HepG2 (cell line): Measurements from ENCODE around the gene ALB. TPM values are rescaled to one million over a fixed set of nuclear protein-coding genes. Genes with fewer than 3 reads are reported as not detected.

Experiments
- ATAD3A ChIP-seq: sonication (generic); formaldehyde crosslinking; IDR thresholded peaks from 2 replicates; pipeline ENCODE4 v1.4.0; 2020; ENCODE audit warnings: missing genetic modification reagents
- CEBPB ChIP-seq: IDR thresholded peaks from 2 replicates; pipeline ENCODE4 v1.6.1; 2011; ENCODE audit warnings: low read depth, low read length, improper control_type of control experiment, borderline replicate concordance
- CSRNP2 ChIP-seq: sonication (generic); formaldehyde crosslinking; conservative IDR thresholded peaks from 2 replicates; pipeline ENCODE4 v1.8.0; 2022; ENCODE audit warnings: low read depth, missing genetic modification reagents
- MLLT10 ChIP-seq: sonication (generic); formaldehyde crosslinking; IDR thresholded peaks from 2 replicates; pipeline ENCODE4 v1.4.0; 2020; ENCODE audit warnings: missing genetic modification reagents
- MTA1 ChIP-seq: sonication (generic); formaldehyde crosslinking; IDR thresholded peaks from 2 replicates; pipeline ENCODE4 v1.4.0; 2020; ENCODE audit warnings: missing genetic modification reagents, mild to moderate bottlenecking, borderline replicate concordance
- NR1H2 ChIP-seq: sonication (generic); formaldehyde crosslinking; IDR thresholded peaks from 2 replicates; pipeline ENCODE4 v1.8.1; 2022; ENCODE audit warnings: low read depth, missing genetic modification reagents, borderline replicate concordance
- SOX6 ChIP-seq, 2 experiments: fragments of 450-650 bp in 1 of 2; sonication (generic) in 1 of 2; formaldehyde crosslinking in 1 of 2; IDR thresholded peaks; 2 replicates each; pipeline versions ENCODE4 v1.4.0 to v1.6.1; 2017 to 2020; ENCODE audit warnings: antibody characterized with exemption in 1 of 2, mild to moderate bottlenecking in 1 of 2, missing genetic modification reagents in 1 of 2
- TARDBP ChIP-seq: sonication (generic); formaldehyde crosslinking; IDR thresholded peaks from 2 replicates; pipeline ENCODE4 v1.8.0; 2022; ENCODE audit warnings: mild to moderate bottlenecking, missing genetic modification reagents
- TCF12 ChIP-seq, 2 experiments: fragments of 450-650 bp in 1 of 2; sonication (generic) in 1 of 2; formaldehyde crosslinking in 1 of 2; IDR thresholded peaks; 2 replicates each; pipeline versions ENCODE4 v1.6.1 to v1.8.0; 2017 to 2022; ENCODE audit warnings: antibody characterized with exemption in 1 of 2, mild to moderate bottlenecking in 1 of 2, missing genetic modification reagents in 1 of 2, moderate library complexity in 1 of 2
- ZNF138 ChIP-seq: sonication (generic); formaldehyde crosslinking; IDR thresholded peaks from 2 replicates; pipeline ENCODE4 v1.5.0; 2020; ENCODE audit warnings: mild to moderate bottlenecking, low read depth, missing genetic modification reagents
- ZNF547 ChIP-seq: sonication (generic); formaldehyde crosslinking; IDR thresholded peaks from 2 replicates; pipeline ENCODE4 v1.5.1; 2020; ENCODE audit warnings: mild to moderate bottlenecking, missing genetic modification reagents
- ZNF747 ChIP-seq: sonication (generic); formaldehyde crosslinking; IDR thresholded peaks from 2 replicates; pipeline ENCODE4 v1.8.1; 2023; ENCODE audit warnings: missing genetic modification reagents, mild to moderate bottlenecking, borderline replicate concordance
- ZSCAN5A ChIP-seq: sonication (generic); formaldehyde crosslinking; IDR thresholded peaks from 2 replicates; pipeline ENCODE4 v1.8.0; 2022; ENCODE audit warnings: mild to moderate bottlenecking, missing genetic modification reagents, borderline replicate concordance
- polyA plus RNA-seq, 8 experiments: library from polyadenylated mRNA; depleted of rRNA in 3 of 8; stranded (reverse) in 7 of 8; unstranded in 1 of 8; fragments of >200 nt; fragmentation: Illumina TruSeq in 4 of 8; extraction: Trizol in 4 of 8; gene quantifications; 2 replicates each; pipeline versions ENCODE4 v1.2.1 to v1.2.3, GENCODE V29; 2011 to 2016; ENCODE audit warnings: low read depth in 4 of 8, missing spikeins in 1 of 8, mixed read lengths in 1 of 8; ENCODE audit not compliant: insufficient read depth in 1 of 8
- total RNA-seq, 5 experiments: library from RNA; depleted of rRNA; stranded (reverse); fragments of >200 nt; fragmentation: Illumina TruSeq; extraction: Trizol; gene quantifications; 2 replicates each; pipeline ENCODE4 v1.2.3, GENCODE V29; 2016; ENCODE audit warnings: low read depth in 1 of 5
- TF ChIP-seq, protein P1 (sequence below): sonication (generic); formaldehyde crosslinking; IDR thresholded peaks from one replicate; pipeline ENCODE4 v1.5.1; 2020; ENCODE audit warnings: mild to moderate bottlenecking, missing genetic modification reagents; ENCODE audit errors: not compliant biosample characterization
- TF ChIP-seq, protein P2 (sequence below): IDR thresholded peaks from 2 replicates; pipeline ENCODE4 v1.6.1; 2016; ENCODE audit warnings: low read depth, borderline replicate concordance

Gene ALB
- total and polyA plus RNA-seq, 2 of the 13 experiments (the other 11 are each of a cell fraction or from before 2014, with no cell fraction given) = 22,259 to 22,625 TPM

GRCh38 chr4:73416423-73417087, 12.5 kb downstream of the ALB start (continued):
- TF ChIP-seq SOX6 (IDR thresholded peaks at IDR 0.05) (no peak), SOX6 (CRISPR knock-in tag; IDR thresholded peaks at IDR 0.05) (no peak), ATAD3A (CRISPR knock-in tag) (no peak), ZSCAN5A (CRISPR knock-in tag) (0 out of 2 replicates have a peak, but pooled peaks have one; percentile 24), TCF12 (IDR thresholded peaks at IDR 0.05) (no peak), TCF12 (CRISPR knock-in tag; IDR thresholded peaks at IDR 0.05) (no peak), TARDBP (no peak), CSRNP2 (CRISPR knock-in tag) (no peak), CEBPB (no peak), MLLT10 (CRISPR knock-in tag) (no peak), MTA1 (no peak), ZNF547 (CRISPR knock-in tag) (no peak), ZNF747 (CRISPR knock-in tag) (no peak), NR1H2 (CRISPR knock-in tag) (no peak), ZNF138 (no peak)
- TF ChIP-seq, protein P1, sequence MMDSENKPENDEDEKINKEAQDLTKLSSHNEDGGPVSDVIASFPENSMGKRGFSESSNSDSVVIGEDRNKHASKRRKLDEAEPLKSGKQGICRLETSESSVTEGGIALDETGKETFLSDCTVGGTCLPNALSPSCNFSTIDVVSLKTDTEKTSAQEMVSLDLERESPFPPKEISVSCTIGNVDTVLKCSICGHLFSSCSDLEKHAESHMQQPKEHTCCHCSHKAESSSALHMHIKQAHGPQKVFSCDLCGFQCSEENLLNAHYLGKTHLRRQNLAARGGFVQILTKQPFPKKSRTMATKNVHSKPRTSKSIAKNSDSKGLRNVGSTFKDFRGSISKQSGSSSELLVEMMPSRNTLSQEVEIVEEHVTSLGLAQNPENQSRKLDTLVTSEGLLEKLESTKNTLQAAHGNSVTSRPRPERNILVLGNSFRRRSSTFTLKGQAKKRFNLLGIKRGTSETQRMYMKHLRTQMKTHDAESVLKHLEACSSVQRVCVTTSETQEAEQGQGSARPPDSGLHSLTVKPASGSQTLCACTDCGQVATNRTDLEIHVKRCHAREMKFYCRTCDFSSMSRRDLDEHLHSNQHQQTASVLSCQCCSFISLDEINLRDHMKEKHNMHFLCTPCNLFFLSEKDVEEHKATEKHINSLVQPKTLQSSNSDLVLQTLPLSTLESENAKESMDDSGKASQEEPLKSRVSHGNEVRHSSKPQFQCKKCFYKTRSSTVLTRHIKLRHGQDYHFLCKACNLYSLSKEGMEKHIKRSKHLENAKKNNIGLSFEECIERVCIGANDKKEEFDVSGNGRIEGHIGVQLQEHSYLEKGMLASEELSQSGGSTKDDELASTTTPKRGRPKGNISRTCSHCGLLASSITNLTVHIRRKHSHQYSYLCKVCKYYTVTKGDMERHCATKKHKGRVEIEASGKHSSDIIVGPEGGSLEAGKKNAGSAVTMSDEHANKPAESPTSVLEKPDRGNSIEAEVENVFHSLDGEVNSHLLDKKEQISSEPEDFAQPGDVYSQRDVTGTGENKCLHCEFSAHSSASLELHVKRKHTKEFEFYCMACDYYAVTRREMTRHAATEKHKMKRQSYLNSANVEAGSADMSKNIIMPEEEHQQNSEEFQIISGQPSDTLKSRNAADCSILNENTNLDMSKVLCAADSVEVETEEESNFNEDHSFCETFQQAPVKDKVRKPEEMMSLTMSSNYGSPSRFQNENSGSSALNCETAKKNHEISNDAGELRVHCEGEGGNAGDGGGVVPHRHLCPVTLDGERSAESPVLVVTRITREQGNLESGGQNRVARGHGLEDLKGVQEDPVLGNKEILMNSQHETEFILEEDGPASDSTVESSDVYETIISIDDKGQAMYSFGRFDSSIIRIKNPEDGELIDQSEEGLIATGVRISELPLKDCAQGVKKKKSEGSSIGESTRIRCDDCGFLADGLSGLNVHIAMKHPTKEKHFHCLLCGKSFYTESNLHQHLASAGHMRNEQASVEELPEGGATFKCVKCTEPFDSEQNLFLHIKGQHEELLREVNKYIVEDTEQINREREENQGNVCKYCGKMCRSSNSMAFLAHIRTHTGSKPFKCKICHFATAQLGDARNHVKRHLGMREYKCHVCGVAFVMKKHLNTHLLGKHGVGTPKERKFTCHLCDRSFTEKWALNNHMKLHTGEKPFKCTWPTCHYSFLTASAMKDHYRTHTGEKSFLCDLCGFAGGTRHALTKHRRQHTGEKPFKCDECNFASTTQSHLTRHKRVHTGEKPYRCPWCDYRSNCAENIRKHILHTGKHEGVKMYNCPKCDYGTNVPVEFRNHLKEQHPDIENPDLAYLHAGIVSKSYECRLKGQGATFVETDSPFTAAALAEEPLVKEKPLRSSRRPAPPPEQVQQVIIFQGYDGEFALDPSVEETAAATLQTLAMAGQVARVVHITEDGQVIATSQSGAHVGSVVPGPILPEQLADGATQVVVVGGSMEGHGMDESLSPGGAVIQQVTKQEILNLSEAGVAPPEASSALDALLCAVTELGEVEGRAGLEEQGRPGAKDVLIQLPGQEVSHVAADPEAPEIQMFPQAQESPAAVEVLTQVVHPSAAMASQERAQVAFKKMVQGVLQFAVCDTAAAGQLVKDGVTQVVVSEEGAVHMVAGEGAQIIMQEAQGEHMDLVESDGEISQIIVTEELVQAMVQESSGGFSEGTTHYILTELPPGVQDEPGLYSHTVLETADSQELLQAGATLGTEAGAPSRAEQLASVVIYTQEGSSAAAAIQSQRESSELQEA = no peak
- TF ChIP-seq, protein P2, sequence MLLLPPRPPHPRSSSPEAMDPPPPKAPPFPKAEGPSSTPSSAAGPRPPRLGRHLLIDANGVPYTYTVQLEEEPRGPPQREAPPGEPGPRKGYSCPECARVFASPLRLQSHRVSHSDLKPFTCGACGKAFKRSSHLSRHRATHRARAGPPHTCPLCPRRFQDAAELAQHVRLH = no peak
